Measurements from ENCODE around the gene ANKS1B. TPM values are rescaled to one million over a fixed set of nuclear protein-coding genes. Genes with fewer than 3 reads are reported as not detected.

The ANKS1B gene
- total RNA-seq, 1 experiment from 2014 or later: 0.61 TPM

DNA sequence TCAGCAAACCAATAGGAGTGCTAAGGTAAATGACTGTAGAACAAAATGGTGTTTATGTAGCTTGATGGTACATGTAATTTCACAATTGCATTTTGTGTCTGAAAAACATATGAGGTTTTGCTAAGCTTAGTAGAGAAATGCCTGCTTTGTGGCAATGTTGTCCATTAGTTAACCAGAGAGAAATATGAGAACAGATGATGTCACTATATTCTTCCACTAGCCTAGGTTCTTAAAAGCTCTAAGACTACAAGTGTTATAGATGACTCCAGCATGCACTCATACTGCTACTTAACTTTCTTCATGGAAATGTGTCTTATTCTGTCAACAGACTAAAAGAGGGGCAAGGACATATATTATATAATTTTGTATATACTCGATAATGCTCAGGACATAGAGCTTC, 1030.2 kb downstream of the ANKS1B start:
- intact Hi-C loops (cut with micrococcal nuclease; ENCODE audit: unreplicated experiment): no loop called here
- Histone ChIP-seq H3K27me3 (replicated peaks; ENCODE audit: control insufficient read depth, insufficient read depth, low read length) (no peaks in the 10 kb centered on the region; the same call in 1 of the 2 replicates), H3K4me1 (no peaks in the 10 kb centered on the region), H3K36me3 (ENCODE audit: control insufficient read depth, insufficient read depth, low read length) (no peaks in the 10 kb centered on the region), H3K4me3 (ENCODE audit: low read depth, low read length) (no peak overlapping the region), H3K9me3 (no peaks in the 10 kb centered on the region)
- Mint-ChIP-seq H3K36me3 (ENCODE audit: insufficient read depth, unreplicated experiment) (no peaks in the 10 kb centered on the region), H3K4me3 (ENCODE audit: unreplicated experiment) (no peak overlapping the region), H3K27me3 (ENCODE audit: insufficient read depth, unreplicated experiment) (peaks cover 18% of the 10 kb centered on the region), H3K9me3 (ENCODE audit: unreplicated experiment) (no peaks in the 10 kb centered on the region), H3K4me1 (ENCODE audit: low read depth, unreplicated experiment) (no peaks in the 10 kb centered on the region), H3K27ac (ENCODE audit: unreplicated experiment) (no peak overlapping the region)
- ChIA-PET CTCF (interaction anchor here (2.9 kb wide), 1 partner anchor 44 kb away, joined by 16 read pairs; no protein-coding TSS in a partner anchor), POLR2A (no interaction called here)
- BruUV-seq (replicated peaks): no TSS peak
- DNase-seq: no peak
- TF ChIP-seq, protein P1, sequence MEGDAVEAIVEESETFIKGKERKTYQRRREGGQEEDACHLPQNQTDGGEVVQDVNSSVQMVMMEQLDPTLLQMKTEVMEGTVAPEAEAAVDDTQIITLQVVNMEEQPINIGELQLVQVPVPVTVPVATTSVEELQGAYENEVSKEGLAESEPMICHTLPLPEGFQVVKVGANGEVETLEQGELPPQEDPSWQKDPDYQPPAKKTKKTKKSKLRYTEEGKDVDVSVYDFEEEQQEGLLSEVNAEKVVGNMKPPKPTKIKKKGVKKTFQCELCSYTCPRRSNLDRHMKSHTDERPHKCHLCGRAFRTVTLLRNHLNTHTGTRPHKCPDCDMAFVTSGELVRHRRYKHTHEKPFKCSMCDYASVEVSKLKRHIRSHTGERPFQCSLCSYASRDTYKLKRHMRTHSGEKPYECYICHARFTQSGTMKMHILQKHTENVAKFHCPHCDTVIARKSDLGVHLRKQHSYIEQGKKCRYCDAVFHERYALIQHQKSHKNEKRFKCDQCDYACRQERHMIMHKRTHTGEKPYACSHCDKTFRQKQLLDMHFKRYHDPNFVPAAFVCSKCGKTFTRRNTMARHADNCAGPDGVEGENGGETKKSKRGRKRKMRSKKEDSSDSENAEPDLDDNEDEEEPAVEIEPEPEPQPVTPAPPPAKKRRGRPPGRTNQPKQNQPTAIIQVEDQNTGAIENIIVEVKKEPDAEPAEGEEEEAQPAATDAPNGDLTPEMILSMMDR (IDR thresholded peaks at IDR 0.05; ENCODE audit: insufficient read depth in 1 of 2, low read depth in 1 of 2, low read length in 1 of 2, severe bottlenecking in 1 of 2, unreplicated experiment in 1 of 2): no peak

DNA sequence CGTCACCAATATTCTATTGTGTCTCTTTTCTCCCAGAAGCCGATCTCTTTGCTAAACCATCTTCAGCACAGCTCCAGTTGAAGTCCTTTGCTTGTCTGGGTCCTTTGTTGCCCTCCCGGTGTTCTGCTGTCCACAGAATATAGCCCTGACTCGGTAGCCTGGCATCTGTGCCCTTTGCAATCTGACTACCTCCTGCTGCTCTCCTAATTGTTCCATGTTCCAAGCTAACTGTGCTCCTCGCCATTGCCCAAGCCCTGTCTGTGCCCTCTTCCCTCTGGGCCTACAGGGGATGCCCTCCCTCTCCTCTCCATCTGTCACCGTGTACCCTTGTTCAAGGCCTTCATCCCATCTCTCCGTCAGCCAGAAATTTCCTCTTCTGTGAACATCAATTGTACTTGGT, 1033.3 kb downstream of the ANKS1B start:
- H3K36me3 ChIP-seq (ENCODE audit: control insufficient read depth, insufficient read depth, low read length): no peaks in the 10 kb centered on the region
- no TSS peak for BruUV-seq (replicated peaks)
- CTCF ChIA-PET: no interaction called here
- no peaks in the 10 kb centered on the region for H3K36me3 Mint-ChIP-seq (ENCODE audit: insufficient read depth, unreplicated experiment)
- POLR2A ChIA-PET: no interaction called here
- no peaks in the 10 kb centered on the region for H3K4me1 Mint-ChIP-seq (ENCODE audit: low read depth, unreplicated experiment)
- H3K9me3 ChIP-seq: no peaks in the 10 kb centered on the region
- H3K4me3 Mint-ChIP-seq (ENCODE audit: unreplicated experiment): no peak overlapping the region
- H3K4me3 ChIP-seq (ENCODE audit: low read depth, low read length): no peak overlapping the region
- no peaks in the 10 kb centered on the region; the same call in 1 of the 2 replicates for H3K27me3 ChIP-seq (replicated peaks; ENCODE audit: control insufficient read depth, insufficient read depth, low read length)
- intact Hi-C loops (cut with micrococcal nuclease; ENCODE audit: unreplicated experiment): no loop called here
- H3K9me3 Mint-ChIP-seq (ENCODE audit: unreplicated experiment): no peaks in the 10 kb centered on the region
- TF ChIP-seq, protein P1 (IDR thresholded peaks at IDR 0.05; ENCODE audit: insufficient read depth in 1 of 2, low read depth in 1 of 2, low read length in 1 of 2, severe bottlenecking in 1 of 2, unreplicated experiment in 1 of 2): no peak
- no peaks in the 10 kb centered on the region for H3K4me1 ChIP-seq
- no peak overlapping the region for H3K27ac Mint-ChIP-seq (ENCODE audit: unreplicated experiment)
- DNase-seq: no peak
- peaks cover 15% of the 10 kb centered on the region for H3K27me3 Mint-ChIP-seq (ENCODE audit: insufficient read depth, unreplicated experiment)

DNA sequence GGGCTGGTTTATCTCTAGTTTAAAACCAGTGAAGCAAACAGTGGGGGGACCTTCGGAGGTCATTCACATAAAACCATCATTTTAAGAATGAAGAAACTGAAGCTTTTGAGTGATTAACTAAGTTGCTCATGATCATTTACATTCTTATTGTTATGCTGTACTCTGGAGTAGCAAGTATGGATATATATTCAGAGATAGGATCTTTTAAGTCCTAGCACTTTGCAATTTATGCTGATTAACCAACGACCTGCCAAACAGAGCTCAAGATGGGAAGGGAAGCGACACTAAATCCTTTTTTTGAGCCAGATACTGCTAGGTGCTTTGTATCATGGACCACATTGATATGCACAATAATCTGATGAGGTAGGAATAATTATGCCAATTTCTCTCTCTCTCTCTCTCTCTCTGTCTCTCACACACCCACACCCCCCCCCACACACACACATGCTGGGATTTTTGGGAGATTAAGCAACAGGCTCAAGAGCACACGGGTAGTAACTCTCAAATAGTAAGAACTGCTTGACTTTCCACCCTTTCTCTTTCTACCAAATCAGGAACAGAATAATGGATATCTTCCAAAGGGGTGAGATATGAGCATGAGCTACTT, 1036.3 kb downstream of the ANKS1B start:
- H3K4me1 Mint-ChIP-seq (ENCODE audit: low read depth, unreplicated experiment): no peaks in the 10 kb centered on the region
- intact Hi-C loops (cut with micrococcal nuclease; ENCODE audit: unreplicated experiment): no loop called here
- no peaks in the 10 kb centered on the region for H3K36me3 ChIP-seq (ENCODE audit: control insufficient read depth, insufficient read depth, low read length)
- CTCF ChIA-PET: interaction anchor here (0.7 kb wide), 1 partner anchor 39 kb away, joined by 4 read pairs; no protein-coding TSS in a partner anchor
- no peak for DNase-seq
- peaks cover 8% of the 10 kb centered on the region for H3K27me3 Mint-ChIP-seq (ENCODE audit: insufficient read depth, unreplicated experiment)
- H3K36me3 Mint-ChIP-seq (ENCODE audit: insufficient read depth, unreplicated experiment): no peaks in the 10 kb centered on the region
- no peaks in the 10 kb centered on the region for H3K9me3 Mint-ChIP-seq (ENCODE audit: unreplicated experiment)
- no TSS peak for BruUV-seq (replicated peaks)
- H3K4me3 Mint-ChIP-seq (ENCODE audit: unreplicated experiment): no peak overlapping the region
- H3K4me3 ChIP-seq (ENCODE audit: low read depth, low read length): no peak overlapping the region
- POLR2A ChIA-PET: no interaction called here
- no peak overlapping the region for H3K27ac Mint-ChIP-seq (ENCODE audit: unreplicated experiment)
- TF ChIP-seq, protein P1 (IDR thresholded peaks at IDR 0.05; ENCODE audit: insufficient read depth in 1 of 2, low read depth in 1 of 2, low read length in 1 of 2, severe bottlenecking in 1 of 2, unreplicated experiment in 1 of 2): no peak
- H3K9me3 ChIP-seq: no peaks in the 10 kb centered on the region
- H3K4me1 ChIP-seq: no peaks in the 10 kb centered on the region
- H3K27me3 ChIP-seq (replicated peaks; ENCODE audit: control insufficient read depth, insufficient read depth, low read length): no peaks in the 10 kb centered on the region; the same call in 1 of the 2 replicates

Measured in Caco-2 (cell line).